KOPT-K1 (cell line): Measurements from ENCODE around the gene PIWIL4.

Experiments used
- H3K27ac ChIP-seq: fragments of 200-600 bp; sonication (generic); 2 replicates; pipeline ENCODE4 v1.5.1; 2016; ENCODE audit warnings: antibody characterized with exemption, mild to moderate bottlenecking, low read depth, low read length; ENCODE audit not compliant: poor library complexity, severe bottlenecking
- H3K36me3 ChIP-seq: fragments of 200-600 bp; sonication (generic); 2 replicates; pipeline ENCODE4 v1.5.1; 2017; ENCODE audit warnings: antibody characterized with exemption, mild to moderate bottlenecking, low read length, moderate library complexity; ENCODE audit not compliant: insufficient read depth
- H3K9me3 ChIP-seq: fragments of 200-600 bp; sonication (generic); 2 replicates; pipeline ENCODE4 v1.5.1; 2017; ENCODE audit warnings: antibody characterized with exemption, low read length, mild to moderate bottlenecking; ENCODE audit not compliant: insufficient read depth, poor library complexity, severe bottlenecking

PIWIL4 gene

GRCh38 chr11:94567181-94567670 is at the start of gene PIWIL4:
TSS of gene PIWIL4 (plus strand) at chr11:94567368. CDS start at chr11:94567519, 151 bp downstream.
- Histone ChIP-seq H3K36me3 (no peaks in the 10 kb centered on the region), H3K9me3 (no peaks in the 10 kb centered on the region), H3K27ac (no peak within 1 kb of the TSS)

- Histone ChIP-seq H3K36me3 (no peaks in the 10 kb centered on the region), H3K27ac (no peak overlapping the region), H3K9me3 (no peaks in the 10 kb centered on the region)
Observed at GRCh38 chr11:94518300-94518699, 48.9 kb upstream of the PIWIL4 start.

- Histone ChIP-seq H3K36me3 (no peaks in the 10 kb centered on the region), H3K27ac (no peak overlapping the region), H3K9me3 (no peaks in the 10 kb centered on the region)
Observed at GRCh38 chr11:94519478-94520084, 47.6 kb upstream of the PIWIL4 start.

- Histone ChIP-seq H3K36me3 (no peaks in the 10 kb centered on the region), H3K27ac (no peak overlapping the region), H3K9me3 (no peaks in the 10 kb centered on the region)
Observed at GRCh38 chr11:94521684-94522083, 45.5 kb upstream of the PIWIL4 start.

GRCh38 chr11:94524341-94524740 is 42.8 kb upstream of the PIWIL4 start:
- no peaks in the 10 kb centered on the region for H3K36me3 ChIP-seq
- H3K9me3 ChIP-seq: no peaks in the 10 kb centered on the region
- no peak overlapping the region for H3K27ac ChIP-seq

- Histone ChIP-seq H3K27ac (no peak overlapping the region), H3K36me3 (no peaks in the 10 kb centered on the region), H3K9me3 (no peaks in the 10 kb centered on the region)
Observed at GRCh38 chr11:94525546-94526324, 41.4 kb upstream of the PIWIL4 start.

GRCh38 chr11:94526645-94527438 is 40.3 kb upstream of the PIWIL4 start:
- no peak overlapping the region for H3K27ac ChIP-seq
- H3K9me3 ChIP-seq: no peaks in the 10 kb centered on the region
- H3K36me3 ChIP-seq: no peaks in the 10 kb centered on the region

- no peak overlapping the region for H3K27ac ChIP-seq
- no peaks in the 10 kb centered on the region for H3K36me3 ChIP-seq
- no peaks in the 10 kb centered on the region for H3K9me3 ChIP-seq
Observed at GRCh38 chr11:94528551-94528950, 38.6 kb upstream of the PIWIL4 start.

- no peaks in the 10 kb centered on the region for H3K36me3 ChIP-seq
- H3K9me3 ChIP-seq: no peaks in the 10 kb centered on the region
- H3K27ac ChIP-seq: no peak overlapping the region
Observed at GRCh38 chr11:94532211-94532610, 35.0 kb upstream of the PIWIL4 start.

GRCh38 chr11:94533206-94533605 is 34.0 kb upstream of the PIWIL4 start:
- Histone ChIP-seq H3K36me3 (no peaks in the 10 kb centered on the region), H3K9me3 (no peaks in the 10 kb centered on the region), H3K27ac (no peak overlapping the region)

GRCh38 chr11:94533696-94534630 is 33.2 kb upstream of the PIWIL4 start:
- H3K36me3 ChIP-seq: no peaks in the 10 kb centered on the region
- H3K27ac ChIP-seq: no peak overlapping the region
- no peaks in the 10 kb centered on the region for H3K9me3 ChIP-seq

GRCh38 chr11:94536386-94536785 is 30.8 kb upstream of the PIWIL4 start:
- Histone ChIP-seq H3K27ac (no peak overlapping the region), H3K36me3 (no peaks in the 10 kb centered on the region), H3K9me3 (no peaks in the 10 kb centered on the region)

GRCh38 chr11:94537031-94537600 is 30.1 kb upstream of the PIWIL4 start:
- Histone ChIP-seq H3K27ac (no peak overlapping the region), H3K9me3 (no peaks in the 10 kb centered on the region), H3K36me3 (no peaks in the 10 kb centered on the region)

- Histone ChIP-seq H3K36me3 (no peaks in the 10 kb centered on the region), H3K9me3 (no peaks in the 10 kb centered on the region), H3K27ac (no peak overlapping the region)
Observed at GRCh38 chr11:94539420-94539819, 27.7 kb upstream of the PIWIL4 start.
